ENCODE measurements around the gene AVPR2.

- no peak for TF ChIP-seq CTCF (IDR thresholded peaks at IDR 0.05)
- TF ChIP-seq POLR2A (IDR thresholded peaks at IDR 0.05): no peak
Measured at GRCh38 chrX:153897899-153898298, 6.6 kb upstream of the AVPR2 start.
